ENCODE data around the gene RPL31.
A peak's percentile ranks its signal among the peaks of the same experiment; 100 is the strongest.
"Not testable (repeated sequence)": the region's sequence is repeated elsewhere in the genome, so short reads cannot be mapped to it uniquely, and the experiment has no call there.

The RPL31 gene

GRCh38 chr2:101030866-101031554 lies 28.9 kb downstream of the RPL31 start:
- DNase-seq: no peak

- no peak for DNase-seq
Measured at GRCh38 chr2:101032084-101032776, 30.1 kb downstream of the RPL31 start.

- DNase-seq: peak; percentile 30
Measured at GRCh38 chr2:101036562-101036961, 34.5 kb downstream of the RPL31 start.

- DNase-seq: no peak
Measured at GRCh38 chr2:101037161-101037755, 35.2 kb downstream of the RPL31 start.

- peak; percentile 18 for DNase-seq
Measured at GRCh38 chr2:101038455-101039255, 36.6 kb downstream of the RPL31 start.

- no peak for DNase-seq
Measured at GRCh38 chr2:101040072-101040471, 38.0 kb downstream of the RPL31 start.

- no peak for DNase-seq
Measured at GRCh38 chr2:101040761-101041160, 38.7 kb downstream of the RPL31 start.

GRCh38 chr2:101041413-101041812 lies 39.3 kb downstream of the RPL31 start:
- DNase-seq: peak; percentile 13

- no peak for DNase-seq
Measured at GRCh38 chr2:101045330-101045729, 43.2 kb downstream of the RPL31 start.

GRCh38 chr2:101047075-101047766 lies 45.1 kb downstream of the RPL31 start:
- peak; percentile 12 for DNase-seq

- DNase-seq: peak; percentile 23
Measured at GRCh38 chr2:101047774-101048173, 45.7 kb downstream of the RPL31 start.

GRCh38 chr2:101048756-101049155 lies 46.7 kb downstream of the RPL31 start:
- no peak for DNase-seq

GRCh38 chr2:101050886-101051285 lies 48.8 kb downstream of the RPL31 start:
- DNase-seq: not testable (repeated sequence)

- DNase-seq: no peak
Measured at GRCh38 chr2:101052147-101052546, 50.1 kb downstream of the RPL31 start.

GRCh38 chr2:101053117-101053516 lies 51.0 kb downstream of the RPL31 start:
- DNase-seq: no peak

Measured in fibroblast of upper back skin (primary cell).